AG10803 (cell line): Measurements from ENCODE around the gene ZNF521.
A peak's percentile ranks its signal among the peaks of the same experiment; 100 is the strongest.

Source experiments
- DNase-seq: peaks from one replicate; pipeline ENCODE4 v3.0.0; 2010; ENCODE audit warnings: low read depth
- H3K4me3 ChIP-seq: 2 replicates; pipeline ENCODE4 v1.5.1; 2011; ENCODE audit warnings: mild to moderate bottlenecking, low read length, control low read depth
- TF ChIP-seq, protein P1 (sequence below): conservative IDR thresholded peaks from 2 replicates; pipeline ENCODE4 v1.5.1; 2011; ENCODE audit warnings: mild to moderate bottlenecking, low read length, control low read depth, inconsistent platforms

The ZNF521 gene

DNA sequence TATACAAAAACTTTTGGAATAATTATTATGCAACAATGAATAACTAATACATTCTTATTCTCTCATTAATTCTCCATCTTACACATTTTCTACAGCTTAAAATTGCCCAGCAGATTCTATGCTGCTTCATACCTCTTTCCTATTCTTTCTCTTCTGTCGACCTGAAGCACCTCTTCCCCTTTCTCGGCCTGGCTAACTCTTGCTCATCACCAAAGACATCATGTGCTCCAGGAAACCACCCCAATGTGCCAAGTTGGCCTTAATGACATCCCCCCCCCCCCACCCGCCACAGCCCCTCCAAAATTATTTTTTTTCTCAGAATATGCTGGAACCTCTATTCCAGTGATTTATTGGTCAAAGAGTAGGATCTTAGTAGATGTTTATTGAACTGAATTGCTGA lies 43.6 kb downstream of the ZNF521 start:
- DNase-seq, result no peak
- TF ChIP-seq, protein P1, sequence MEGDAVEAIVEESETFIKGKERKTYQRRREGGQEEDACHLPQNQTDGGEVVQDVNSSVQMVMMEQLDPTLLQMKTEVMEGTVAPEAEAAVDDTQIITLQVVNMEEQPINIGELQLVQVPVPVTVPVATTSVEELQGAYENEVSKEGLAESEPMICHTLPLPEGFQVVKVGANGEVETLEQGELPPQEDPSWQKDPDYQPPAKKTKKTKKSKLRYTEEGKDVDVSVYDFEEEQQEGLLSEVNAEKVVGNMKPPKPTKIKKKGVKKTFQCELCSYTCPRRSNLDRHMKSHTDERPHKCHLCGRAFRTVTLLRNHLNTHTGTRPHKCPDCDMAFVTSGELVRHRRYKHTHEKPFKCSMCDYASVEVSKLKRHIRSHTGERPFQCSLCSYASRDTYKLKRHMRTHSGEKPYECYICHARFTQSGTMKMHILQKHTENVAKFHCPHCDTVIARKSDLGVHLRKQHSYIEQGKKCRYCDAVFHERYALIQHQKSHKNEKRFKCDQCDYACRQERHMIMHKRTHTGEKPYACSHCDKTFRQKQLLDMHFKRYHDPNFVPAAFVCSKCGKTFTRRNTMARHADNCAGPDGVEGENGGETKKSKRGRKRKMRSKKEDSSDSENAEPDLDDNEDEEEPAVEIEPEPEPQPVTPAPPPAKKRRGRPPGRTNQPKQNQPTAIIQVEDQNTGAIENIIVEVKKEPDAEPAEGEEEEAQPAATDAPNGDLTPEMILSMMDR, result no peak
- no peak overlapping the region for H3K4me3 ChIP-seq

DNA sequence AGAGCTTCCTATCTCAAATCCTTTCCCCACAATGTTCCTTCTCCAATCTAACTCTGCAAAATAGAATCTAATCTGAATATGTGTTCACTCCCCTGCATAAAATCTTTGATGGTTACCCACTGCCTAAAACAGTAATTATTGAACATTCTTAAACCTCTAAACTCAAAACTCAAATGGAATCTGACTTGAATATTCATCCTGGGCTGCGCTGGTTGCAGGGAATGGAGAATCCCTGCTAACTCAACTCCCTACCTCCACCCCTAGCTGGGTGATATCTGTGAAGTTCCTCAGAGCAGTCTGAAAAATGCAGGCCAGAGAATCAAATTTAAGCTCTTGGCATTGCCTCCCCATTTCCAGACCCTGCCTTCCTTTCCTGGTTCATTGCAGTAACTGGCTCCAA lies 44.8 kb downstream of the ZNF521 start:
- no peak overlapping the region for H3K4me3 ChIP-seq
- DNase-seq, result no peak
- TF ChIP-seq, protein P1, result no peak

DNA sequence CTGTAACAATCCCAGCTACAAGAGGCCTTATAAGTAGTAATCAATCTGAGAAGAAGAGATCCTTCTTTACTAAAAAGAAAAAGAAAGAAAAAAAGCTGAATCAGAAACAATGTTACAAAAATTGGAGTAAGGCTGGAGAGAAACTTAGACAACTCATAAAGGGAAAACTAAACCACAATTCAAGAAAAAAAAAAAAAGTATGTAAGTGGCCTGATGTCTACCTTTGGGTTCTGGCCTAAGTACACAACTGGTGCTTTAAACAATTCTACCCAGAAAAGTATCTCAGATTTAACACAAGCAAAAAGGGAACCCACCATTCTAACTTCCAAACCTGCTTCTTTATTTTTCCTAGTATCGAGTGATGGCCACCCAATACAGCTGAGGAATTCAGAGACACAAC lies 45.3 kb downstream of the ZNF521 start:
- no peak overlapping the region for H3K4me3 ChIP-seq
- no peak for DNase-seq
- TF ChIP-seq, protein P1, result no peak

DNA sequence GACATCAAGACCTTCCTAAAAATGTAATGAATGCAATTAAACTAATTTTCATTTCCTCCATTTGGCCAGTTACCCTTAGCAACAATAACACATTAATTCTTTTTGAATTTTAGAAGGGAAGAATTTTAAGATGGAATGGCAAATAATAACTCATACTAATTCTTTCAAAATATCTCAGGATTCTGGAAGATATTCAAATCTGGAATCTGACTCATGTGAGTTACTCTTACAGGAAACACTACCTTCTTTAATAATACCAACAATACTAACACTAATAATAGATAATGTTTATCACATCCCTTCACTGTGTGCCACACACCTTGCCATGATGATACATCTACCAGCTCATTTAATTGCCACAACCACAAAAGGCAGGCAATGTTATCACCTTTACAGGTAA lies 46.4 kb downstream of the ZNF521 start:
- no peak overlapping the region for H3K4me3 ChIP-seq
- peak; percentile 43 for DNase-seq
- TF ChIP-seq, protein P1, result no peak

DNA sequence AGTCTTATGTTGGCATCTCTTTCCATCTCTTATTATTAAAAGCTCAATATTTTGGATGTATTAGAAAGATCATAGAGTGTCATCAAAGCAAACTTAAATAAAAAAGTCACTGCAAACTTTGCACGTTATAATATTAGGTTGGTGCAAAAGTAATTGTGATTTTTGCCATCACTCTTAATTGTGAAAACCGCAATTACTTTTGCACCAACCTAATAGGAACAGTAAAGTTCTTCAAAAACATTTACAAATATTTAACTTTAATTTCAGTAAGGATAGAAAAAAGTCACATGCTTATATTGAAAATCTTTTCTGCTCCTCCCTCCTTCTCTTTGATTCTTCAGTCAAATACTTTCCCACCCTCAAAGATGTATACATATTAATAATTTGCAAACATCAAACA lies 51.5 kb downstream of the ZNF521 start:
- TF ChIP-seq, protein P1, result no peak
- no peak overlapping the region for H3K4me3 ChIP-seq
- no peak for DNase-seq

DNA sequence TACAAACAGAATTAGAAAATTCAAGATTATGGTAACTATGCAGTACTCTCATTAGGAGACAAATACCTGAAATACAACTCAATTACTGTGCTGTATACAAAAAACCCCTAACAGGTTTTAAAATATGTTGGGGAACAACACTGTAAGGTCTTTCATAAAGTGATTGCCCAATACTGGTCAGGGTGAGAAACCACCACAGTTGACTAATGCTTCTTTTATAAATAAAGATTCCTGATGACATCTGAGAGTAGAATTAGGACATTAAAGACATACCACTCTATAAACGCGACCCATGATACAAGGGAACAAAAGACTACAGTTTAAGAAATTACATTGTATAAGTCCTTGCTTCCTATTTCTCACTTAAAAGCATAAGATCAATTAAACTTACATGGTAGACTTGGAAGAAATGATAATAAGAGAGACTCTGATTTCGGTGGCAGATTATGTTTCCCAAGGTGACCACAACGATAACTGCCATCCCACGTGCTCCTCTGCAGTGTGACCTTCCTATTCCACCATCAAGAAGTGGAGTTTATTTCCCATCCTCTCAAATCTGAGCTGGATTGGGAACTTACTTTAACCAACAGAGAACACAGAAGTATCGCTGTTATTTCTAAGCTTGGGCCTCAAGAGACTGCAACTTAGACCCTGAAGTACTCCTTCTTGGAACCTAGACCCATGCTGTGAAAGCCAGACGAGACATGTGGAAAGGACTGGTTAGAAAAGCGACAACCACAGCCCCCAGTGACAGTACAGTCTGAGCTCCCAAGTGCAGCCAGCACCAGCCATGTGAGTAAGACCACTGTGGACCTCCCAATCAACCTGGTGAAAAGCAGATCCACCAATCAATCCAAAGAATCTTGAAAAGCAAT lies 52.3 kb downstream of the ZNF521 start:
- TF ChIP-seq, protein P1, result no peak
- DNase-seq, result peak; percentile 80
- no peak overlapping the region for H3K4me3 ChIP-seq

DNA sequence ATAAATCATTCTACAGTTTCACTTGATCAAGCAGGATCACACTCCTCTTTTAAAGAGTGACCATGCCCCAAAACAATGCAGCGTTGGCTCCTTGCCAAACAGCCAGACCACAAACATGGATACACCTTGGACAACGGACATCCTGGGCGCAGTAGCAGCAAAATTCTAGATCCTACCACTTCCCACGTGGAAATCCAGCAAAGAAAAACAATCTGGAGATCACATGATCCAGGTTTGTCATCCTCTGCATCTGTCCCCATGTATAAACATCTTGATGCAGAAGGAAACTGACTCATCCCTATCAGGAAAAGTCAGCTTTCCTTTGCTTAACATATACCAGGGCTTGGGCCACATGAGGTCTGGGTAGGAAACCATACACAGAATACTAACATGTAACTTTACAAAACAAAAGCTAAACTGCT lies 53.1 kb downstream of the ZNF521 start:
- DNase-seq, result peak; percentile 86
- H3K4me3 ChIP-seq, result no peak overlapping the region
- TF ChIP-seq, protein P1, result no peak
